HG02981 (cell line): Measurements from ENCODE around the gene SERTM2.
"Not testable (repeated sequence)": the region's sequence is repeated elsewhere in the genome, so short reads cannot be mapped to it uniquely, and the experiment has no call there.

Experiments
- ATAC-seq: cut with Tn5 transposase; IDR thresholded peaks from one replicate; pipeline ENCODE4 v1.9.1; 2021; ENCODE audit warnings: mild to moderate bottlenecking, moderate library complexity; ENCODE audit not compliant: unreplicated experiment

SERTM2 gene

GRCh38 chrX:111511477-111511876 lies at the start of gene SERTM2:
TSS of gene SERTM2 (plus strand) at chrX:111511645. CDS start at chrX:111518858, 7,213 bp downstream.
- peak; percentile 79 for ATAC-seq

DNA sequence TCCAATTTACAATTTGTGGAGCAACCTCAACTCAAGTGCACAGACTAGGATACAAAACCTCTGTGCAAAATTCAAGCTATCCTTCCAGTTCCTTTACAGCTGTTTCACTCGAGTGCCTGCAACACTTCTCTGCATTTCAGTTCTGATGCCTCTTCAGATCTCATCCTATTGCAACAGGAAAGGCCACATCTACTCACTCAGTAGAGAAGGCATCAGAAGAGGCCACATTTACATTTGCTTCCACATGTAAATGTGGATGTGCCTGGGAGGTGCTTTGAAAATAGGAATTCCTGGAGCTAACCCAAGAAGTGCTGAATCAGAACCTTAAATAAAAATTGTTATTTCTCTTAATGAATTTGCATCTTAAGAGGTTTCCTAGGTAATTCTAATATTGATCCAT lies 45.8 kb upstream of the SERTM2 start:
- no peak for ATAC-seq

- ATAC-seq: no peak
Measured at GRCh38 chrX:111467896-111468295, 43.5 kb upstream of the SERTM2 start.

- no peak for ATAC-seq
Measured at GRCh38 chrX:111470681-111471403, 40.6 kb upstream of the SERTM2 start.

DNA sequence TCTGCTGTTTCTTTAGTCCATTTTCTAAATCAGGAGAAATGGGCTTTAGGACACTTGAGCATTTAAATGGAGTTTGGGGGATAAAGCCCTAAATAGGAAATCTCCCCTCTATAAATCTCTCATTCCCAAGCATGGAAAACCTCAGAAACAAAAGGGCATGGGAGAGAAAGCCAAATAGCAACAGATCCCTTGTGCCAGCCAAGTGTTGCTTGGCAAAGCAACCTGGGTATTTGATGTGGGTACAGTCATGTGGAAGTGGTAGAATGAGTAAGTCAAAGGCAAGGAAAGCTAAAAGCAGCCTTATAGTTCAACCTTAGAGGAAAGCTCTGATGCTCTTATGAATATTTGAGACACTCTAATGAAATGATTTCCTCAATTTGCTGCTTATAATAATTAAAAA lies 29.5 kb upstream of the SERTM2 start:
- no peak for ATAC-seq

DNA sequence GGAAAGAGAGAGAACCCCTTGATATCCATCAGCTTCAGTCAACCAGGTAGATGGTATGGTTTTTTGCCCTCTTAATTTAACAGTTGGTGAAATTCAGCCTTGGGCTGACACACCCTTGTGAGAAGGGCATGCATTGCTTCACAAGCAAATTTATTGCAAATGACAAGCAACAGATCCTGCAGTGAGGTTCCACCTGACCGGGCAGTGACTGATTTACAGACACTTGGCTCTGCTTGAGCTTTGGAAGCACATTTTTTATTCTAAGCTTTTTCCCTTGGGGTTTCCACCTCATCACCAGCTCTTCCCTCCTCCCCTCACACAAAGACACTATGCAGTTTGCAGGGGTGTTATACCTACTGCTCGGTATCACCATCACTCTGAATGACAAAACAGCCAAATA lies 28.3 kb upstream of the SERTM2 start:
- peak; percentile 47 for ATAC-seq

DNA sequence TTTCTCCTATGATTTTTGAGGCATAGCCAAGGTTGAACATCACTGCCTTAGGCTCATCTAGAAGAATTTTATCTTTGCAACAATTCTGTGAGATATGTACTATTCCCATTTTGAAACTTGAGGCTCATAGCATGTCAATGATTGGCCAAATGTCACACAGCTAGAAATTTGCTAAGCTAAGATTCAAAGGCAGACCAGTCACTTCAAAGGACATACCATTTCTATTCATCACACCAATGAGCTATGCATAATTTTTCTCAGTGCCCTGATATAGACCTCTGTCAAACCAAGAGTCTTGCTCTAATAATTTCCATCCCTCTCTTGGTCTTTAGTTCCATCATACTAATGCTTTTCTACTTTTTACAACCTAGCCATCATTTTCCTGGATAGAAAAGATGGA lies 27.6 kb upstream of the SERTM2 start:
- ATAC-seq: no peak

- no peak for ATAC-seq
Measured at GRCh38 chrX:111490688-111491087, 20.8 kb upstream of the SERTM2 start.

- ATAC-seq: no peak
Measured at GRCh38 chrX:111492085-111492484, 19.4 kb upstream of the SERTM2 start.

DNA sequence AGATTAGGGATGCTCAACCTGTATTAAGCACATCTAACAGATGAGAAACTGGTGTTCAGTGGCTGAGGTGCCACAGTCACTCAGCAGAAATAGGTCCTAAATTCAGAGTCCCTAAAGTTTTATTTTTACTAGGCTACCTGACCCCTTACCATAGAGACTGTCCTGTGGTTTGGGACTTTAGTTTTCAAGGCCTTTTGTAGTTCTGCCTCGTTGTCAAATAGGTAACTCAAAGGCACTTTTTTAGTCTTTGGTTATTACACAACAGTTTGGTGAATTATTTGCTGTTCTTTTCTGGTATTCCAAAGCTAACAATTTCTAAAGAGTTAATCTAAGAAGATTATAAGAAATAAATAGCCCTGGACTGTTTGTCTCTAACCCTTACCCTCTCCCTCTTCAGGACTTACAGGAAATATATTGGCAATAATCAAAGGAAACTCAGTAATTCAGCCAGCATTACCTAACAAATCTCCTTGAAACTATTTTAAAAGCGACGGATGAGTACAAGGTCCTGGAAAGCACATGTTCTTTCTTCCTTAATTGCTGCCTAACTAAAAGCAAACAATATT lies 12.8 kb upstream of the SERTM2 start:
- no peak for ATAC-seq

DNA sequence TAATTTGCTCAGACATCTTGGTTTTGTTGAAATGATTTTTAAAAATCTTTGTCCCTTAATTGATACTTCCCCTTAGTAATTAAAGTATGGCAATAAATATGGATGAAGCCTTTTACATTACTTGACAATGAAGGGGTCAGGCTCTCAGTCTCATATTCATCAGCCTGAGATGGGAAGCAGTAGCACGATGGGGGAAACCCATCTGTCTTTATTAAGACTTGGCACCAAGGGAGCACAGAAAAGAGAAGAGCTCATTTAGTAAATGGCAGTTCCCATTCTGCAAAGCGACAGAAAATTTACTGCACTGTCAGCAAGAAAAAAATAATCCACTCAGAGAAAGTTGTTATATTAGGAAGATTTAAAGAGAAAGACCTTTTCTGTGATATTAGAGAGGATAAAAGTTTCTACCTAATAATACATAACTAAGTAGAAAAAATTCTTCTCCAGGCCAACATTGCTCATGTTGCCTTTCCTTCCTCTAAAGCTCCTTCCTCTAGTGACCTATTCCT lies 7.9 kb upstream of the SERTM2 start:
- ATAC-seq: no peak

- no peak for ATAC-seq
Measured at GRCh38 chrX:111504941-111505340, 6.5 kb upstream of the SERTM2 start.

GRCh38 chrX:111505783-111506182 lies 5.7 kb upstream of the SERTM2 start:
- ATAC-seq: no peak

DNA sequence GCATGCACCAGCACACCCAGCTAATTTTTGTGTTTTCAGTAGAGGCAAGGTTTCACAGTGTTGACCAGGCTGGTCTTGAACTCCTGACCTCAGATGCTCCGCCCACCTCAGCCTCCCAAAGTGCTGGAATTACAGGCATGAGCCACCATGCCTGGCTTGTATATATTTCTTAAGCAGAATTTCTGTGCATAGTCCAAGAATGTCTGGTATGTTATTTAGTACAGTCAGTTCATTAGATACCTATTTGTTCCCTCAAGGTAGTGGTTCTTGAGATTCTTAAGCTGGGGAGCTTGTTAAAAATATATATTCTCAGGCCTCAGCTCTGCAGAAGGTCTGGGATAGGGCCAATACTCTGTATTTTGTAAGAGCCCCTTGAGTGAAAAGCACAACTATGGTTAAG lies 4.6 kb upstream of the SERTM2 start:
- no peak for ATAC-seq

DNA sequence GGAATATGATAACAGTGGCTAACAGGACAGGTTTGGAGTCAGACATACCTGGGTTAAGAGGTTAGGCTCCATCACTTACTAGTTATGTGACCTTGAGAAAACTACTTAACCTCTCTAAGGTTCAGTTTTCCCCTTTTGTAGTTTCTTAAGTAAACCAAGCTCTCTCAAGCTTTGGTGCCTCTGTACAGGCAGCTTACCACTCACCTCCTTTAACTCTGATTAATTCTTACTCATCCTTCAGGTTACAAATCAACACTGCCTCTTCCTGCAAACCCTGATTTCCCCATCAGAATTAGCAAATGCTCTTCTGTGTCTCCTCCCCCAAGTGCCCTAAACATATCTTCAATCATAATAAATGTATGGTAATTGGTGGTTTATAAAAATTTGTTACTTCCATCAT lies 3.5 kb upstream of the SERTM2 start:
- no peak for ATAC-seq

DNA sequence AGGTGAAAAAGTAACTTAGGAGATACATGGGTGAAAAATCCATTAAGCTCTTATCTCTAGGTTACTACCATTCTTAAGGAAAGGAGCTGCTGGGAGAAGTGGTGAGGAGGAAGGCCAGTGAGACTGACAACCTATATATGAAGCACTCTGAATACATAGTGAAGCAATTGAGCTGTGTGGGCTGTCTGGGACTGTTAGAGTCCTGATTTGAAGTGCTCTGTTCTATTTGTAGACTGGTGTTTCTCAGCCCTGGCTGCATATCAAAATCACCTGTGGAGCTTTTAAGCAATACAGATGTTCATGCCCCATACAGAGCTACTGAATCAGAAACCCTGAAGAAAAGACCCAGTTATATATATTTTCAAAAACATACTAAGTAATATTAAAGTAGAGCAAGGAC lies 3.9 kb downstream of the SERTM2 start:
- ATAC-seq: no peak

- no peak for ATAC-seq
Measured at GRCh38 chrX:111518667-111519066, 7.2 kb downstream of the SERTM2 start.

GRCh38 chrX:111519215-111519614 lies 7.8 kb downstream of the SERTM2 start:
- ATAC-seq: no peak

DNA sequence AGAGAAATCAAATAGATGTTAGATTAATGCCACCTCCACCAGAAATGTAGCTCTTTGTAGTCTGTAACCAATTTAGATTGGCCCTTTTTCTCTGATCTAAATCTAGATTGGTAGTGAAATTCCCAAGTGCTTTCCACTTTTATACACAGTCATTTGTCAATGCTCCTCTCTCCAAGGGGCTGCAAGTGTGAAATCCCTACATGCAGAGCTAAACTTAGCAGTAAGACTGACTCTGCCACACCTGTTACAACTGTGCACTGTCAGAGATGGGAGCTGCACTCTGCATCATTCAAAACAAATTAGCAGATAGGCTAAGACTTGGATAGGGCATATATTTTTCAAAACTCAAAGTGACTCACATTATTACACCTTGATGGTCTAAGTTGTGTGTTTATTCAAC lies 9.1 kb downstream of the SERTM2 start:
- ATAC-seq: no peak

DNA sequence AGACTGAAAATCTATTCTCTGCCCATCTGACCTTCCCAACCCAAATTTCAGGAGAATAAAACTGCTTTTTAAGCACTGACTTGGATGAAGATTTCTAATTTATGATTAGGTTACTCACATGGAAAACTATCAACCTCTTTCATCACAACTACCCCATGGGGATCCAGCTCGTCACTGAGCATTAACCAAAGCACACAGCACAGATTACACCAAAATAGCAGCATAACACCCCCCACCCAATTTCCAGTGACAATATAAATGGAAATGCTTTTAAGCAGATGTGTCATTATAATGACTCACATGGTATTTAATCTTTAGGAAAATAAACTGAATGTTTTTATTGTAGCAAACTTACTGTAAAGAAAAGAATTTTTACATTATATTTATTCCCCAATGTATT lies 9.7 kb downstream of the SERTM2 start:
- ATAC-seq: no peak

GRCh38 chrX:111543212-111543741 lies 31.8 kb downstream of the SERTM2 start:
- no peak for ATAC-seq

DNA sequence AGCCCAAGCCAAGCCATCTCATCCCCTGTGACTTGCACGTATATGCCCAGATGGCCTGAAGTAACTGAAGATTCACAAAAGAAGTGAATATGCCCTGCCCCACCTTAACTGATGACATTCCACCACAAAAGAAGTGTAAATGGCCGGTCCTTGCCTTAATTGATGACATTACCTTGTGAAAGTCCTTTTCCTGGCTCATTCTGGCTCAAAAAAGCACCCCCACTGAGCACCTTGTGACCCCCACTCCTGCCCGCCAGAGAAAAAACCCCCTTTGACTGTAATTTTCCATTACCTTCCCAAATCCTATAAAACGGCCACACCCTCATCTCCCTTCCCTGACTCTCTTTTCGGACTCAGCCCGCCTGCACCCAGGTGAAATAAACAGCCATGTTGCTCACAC lies 37.8 kb downstream of the SERTM2 start:
- not testable (repeated sequence) for ATAC-seq
